ENCODE results near the gene UQCC2. TPM values are rescaled to one million over a fixed set of nuclear protein-coding genes. Genes with fewer than 3 reads are reported as not detected.

Gene UQCC2
- polyA plus RNA-seq, 4 donors: 36.5 to 54.0 (median 44.2) TPM

DNA sequence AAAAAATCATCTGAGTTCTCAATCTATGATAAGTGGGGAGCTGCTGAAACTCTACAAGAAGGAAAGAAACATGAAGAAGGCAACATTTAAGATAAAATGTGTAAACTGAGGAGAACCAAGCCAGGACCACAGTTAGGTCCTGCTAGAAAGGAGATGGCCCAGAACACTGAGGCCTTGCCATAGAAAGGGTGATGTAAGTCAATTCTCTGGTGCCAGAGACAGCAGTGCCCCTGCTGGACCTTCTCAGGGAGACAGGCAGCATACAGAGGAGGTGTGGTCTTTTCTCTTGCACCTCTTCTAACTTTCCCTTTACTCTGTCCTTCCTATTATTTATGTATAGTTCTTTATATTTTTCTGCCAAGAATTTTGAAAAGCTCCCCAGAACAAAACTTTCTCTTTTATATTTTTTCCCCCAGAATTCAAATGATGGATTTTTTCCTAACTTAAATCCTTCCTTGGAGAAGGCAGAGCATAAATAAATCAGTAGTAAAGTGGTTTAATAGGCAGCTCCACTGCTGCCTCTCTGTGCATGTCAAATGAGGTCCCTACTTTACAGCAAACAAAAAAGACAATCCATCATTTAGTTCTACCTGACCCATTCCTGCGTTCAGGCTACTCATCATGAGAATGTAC is 9.0 kb downstream of the UQCC2 start:
- H3K27ac ChIP-seq (ENCODE audit: low read depth in 1 of 3, low read length in 2 of 3): no peak overlapping the region
- peaks cover 0 to 7% (median 0%) of the 10 kb centered on the region in 3 donors for H3K4me1 ChIP-seq (ENCODE audit: control insufficient read depth in 3 of 3, insufficient read depth in 2 of 3, low read depth in 1 of 3, low read length in 2 of 3)
- no peak for FAIRE-seq
- peaks cover 0 to 51% (median 7%) of the 10 kb centered on the region in 3 donors for H3K36me3 ChIP-seq (ENCODE audit: control insufficient read depth in 3 of 3, insufficient read depth in 2 of 3, low read depth in 1 of 3, low read length in 3 of 3)
- no peaks in the 10 kb centered on the region for H3K27me3 ChIP-seq (ENCODE audit: control insufficient read depth in 3 of 3, insufficient read depth in 3 of 3, low read length in 3 of 3)
- no peaks in the 10 kb centered on the region for H3K9me3 ChIP-seq (ENCODE audit: control insufficient read depth in 2 of 2, insufficient read depth in 1 of 2, low read depth in 1 of 2, low read length in 1 of 2)
- DNase-seq: peak; percentile 67 to 69
- H3K4me3 ChIP-seq (ENCODE audit: low read depth in 1 of 3, low read length in 3 of 3): no peak overlapping the region
- WGBS, 3 donors: 80 to 96% (median 83%) methylated on average over 1 of the region's 1 CpG

DNA sequence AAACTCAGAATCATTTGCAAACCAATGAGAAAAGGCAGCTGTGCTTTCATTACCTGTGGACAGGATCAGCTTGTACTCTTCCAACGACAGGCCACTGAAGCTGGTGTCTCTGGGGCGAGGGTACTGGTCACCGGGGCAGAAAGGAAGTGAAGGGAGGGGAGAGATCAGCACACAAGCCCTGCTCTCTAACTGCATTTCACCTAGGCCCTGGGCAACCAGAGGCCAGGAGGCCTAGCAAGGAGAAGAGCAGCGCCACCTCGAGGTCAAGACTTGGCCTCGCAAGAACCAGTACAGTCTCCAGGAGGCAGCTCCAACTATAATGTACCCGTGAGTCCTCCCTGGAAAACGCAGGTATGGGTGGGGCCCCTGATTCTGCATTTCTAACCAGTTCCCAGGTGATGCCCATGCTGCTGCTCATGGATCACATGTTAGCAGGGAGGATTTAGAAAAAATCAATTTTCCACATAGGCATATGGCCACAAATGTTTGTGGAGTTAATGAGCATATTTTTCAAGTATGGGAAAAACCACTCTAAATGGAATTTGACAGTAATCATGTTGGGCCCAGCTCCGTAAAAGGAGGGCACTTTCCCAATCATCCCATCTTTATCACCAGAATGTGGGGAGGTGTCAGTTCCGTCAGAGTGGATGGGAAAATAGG is 11.0 kb downstream of the UQCC2 start:
- Histone ChIP-seq H3K27me3 (ENCODE audit: control insufficient read depth in 3 of 3, insufficient read depth in 3 of 3, low read length in 3 of 3) (no peaks in the 10 kb centered on the region), H3K27ac (ENCODE audit: low read depth in 1 of 3, low read length in 2 of 3) (peak overlapping the region in 1 of 3 donors; percentile 42), H3K9me3 (ENCODE audit: control insufficient read depth in 2 of 2, insufficient read depth in 1 of 2, low read depth in 1 of 2, low read length in 1 of 2) (no peaks in the 10 kb centered on the region), H3K4me1 (ENCODE audit: control insufficient read depth in 3 of 3, insufficient read depth in 2 of 3, low read depth in 1 of 3, low read length in 2 of 3) (peaks cover 0 to 10% (median 0%) of the 10 kb centered on the region in 3 donors), H3K36me3 (ENCODE audit: control insufficient read depth in 3 of 3, insufficient read depth in 2 of 3, low read depth in 1 of 3, low read length in 3 of 3) (peaks cover 2 to 58% (median 16%) of the 10 kb centered on the region in 3 donors), H3K4me3 (ENCODE audit: low read depth in 1 of 3, low read length in 3 of 3) (no peak overlapping the region)
- no peak for FAIRE-seq
- peak; percentile 87 to 89 for DNase-seq
- 34 to 36% (median 35%) methylated on average over 10 of the region's 10 CpGs for WGBS, 3 donors

DNA sequence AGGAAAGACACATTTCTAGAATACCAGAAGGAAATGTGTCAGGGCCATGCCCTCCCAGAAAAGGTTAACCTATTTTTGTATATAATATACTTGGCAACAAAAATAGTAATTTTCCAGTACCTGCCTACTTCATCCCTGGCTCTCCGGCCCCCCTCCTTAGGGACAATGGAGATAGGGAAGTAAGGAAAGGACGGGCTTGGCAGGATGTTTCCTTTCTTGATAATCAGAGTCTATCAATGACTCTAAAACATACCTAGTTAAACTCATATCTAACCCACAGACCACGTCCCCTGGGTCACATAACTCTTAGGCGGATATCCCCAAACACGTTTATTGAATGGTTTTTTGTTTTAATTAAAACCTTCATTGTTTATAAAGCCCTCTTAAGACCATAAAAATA is 11.8 kb downstream of the UQCC2 start:
- 69 to 78% (median 74%) methylated on average over 5 of the region's 5 CpGs for WGBS, 3 donors

DNA sequence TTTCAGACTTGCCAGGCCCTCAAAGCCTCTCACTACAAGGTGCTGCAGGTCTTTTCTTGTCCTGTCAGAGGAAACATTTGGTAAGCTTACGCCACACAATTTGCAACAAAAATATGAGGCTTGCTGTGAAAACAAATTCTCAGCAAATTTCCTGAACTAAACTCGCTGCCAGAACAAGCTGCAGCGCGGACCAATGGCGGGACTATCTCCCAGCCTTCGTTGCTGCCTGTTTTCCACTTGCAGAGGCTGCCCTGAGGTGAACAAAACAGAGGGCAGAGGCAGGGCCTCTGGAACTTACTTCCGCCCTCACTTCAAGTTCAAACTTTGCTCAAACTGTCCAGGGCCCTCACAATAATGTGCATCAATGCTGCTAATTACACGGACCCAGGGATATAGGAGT is 12.4 kb downstream of the UQCC2 start:
- H3K27me3 ChIP-seq (ENCODE audit: control insufficient read depth in 3 of 3, insufficient read depth in 3 of 3, low read length in 3 of 3): no peaks in the 10 kb centered on the region
- H3K27ac ChIP-seq (ENCODE audit: low read depth in 1 of 3, low read length in 2 of 3): no peak overlapping the region
- no peaks in the 10 kb centered on the region for H3K9me3 ChIP-seq (ENCODE audit: control insufficient read depth in 2 of 2, insufficient read depth in 1 of 2, low read depth in 1 of 2, low read length in 1 of 2)
- FAIRE-seq (no peak), DNase-seq (no peak)
- peaks cover 0 to 17% (median 0%) of the 10 kb centered on the region in 3 donors for H3K4me1 ChIP-seq (ENCODE audit: control insufficient read depth in 3 of 3, insufficient read depth in 2 of 3, low read depth in 1 of 3, low read length in 2 of 3)
- H3K4me3 ChIP-seq (ENCODE audit: low read depth in 1 of 3, low read length in 3 of 3): no peak overlapping the region
- peaks cover 2 to 68% (median 19%) of the 10 kb centered on the region in 3 donors for H3K36me3 ChIP-seq (ENCODE audit: control insufficient read depth in 3 of 3, insufficient read depth in 2 of 3, low read depth in 1 of 3, low read length in 3 of 3)
- WGBS, 3 donors: 76 to 87% (median 83%) methylated on average over 8 of the region's 8 CpGs

More for the DNA sequence above, 11.8 kb downstream of the UQCC2 start:
- H3K27me3 ChIP-seq (ENCODE audit: control insufficient read depth in 3 of 3, insufficient read depth in 3 of 3, low read length in 3 of 3): no peaks in the 10 kb centered on the region
- H3K36me3 ChIP-seq (ENCODE audit: control insufficient read depth in 3 of 3, insufficient read depth in 2 of 3, low read depth in 1 of 3, low read length in 3 of 3): peaks cover 2 to 66% (median 19%) of the 10 kb centered on the region in 3 donors
- no peaks in the 10 kb centered on the region for H3K9me3 ChIP-seq (ENCODE audit: control insufficient read depth in 2 of 2, insufficient read depth in 1 of 2, low read depth in 1 of 2, low read length in 1 of 2)
- no peak overlapping the region for H3K4me3 ChIP-seq (ENCODE audit: low read depth in 1 of 3, low read length in 3 of 3)
- DNase-seq (no peak), FAIRE-seq (no peak)
- no peak overlapping the region for H3K27ac ChIP-seq (ENCODE audit: low read depth in 1 of 3, low read length in 2 of 3)
- peaks cover 0 to 14% (median 0%) of the 10 kb centered on the region in 3 donors for H3K4me1 ChIP-seq (ENCODE audit: control insufficient read depth in 3 of 3, insufficient read depth in 2 of 3, low read depth in 1 of 3, low read length in 2 of 3)

DNA sequence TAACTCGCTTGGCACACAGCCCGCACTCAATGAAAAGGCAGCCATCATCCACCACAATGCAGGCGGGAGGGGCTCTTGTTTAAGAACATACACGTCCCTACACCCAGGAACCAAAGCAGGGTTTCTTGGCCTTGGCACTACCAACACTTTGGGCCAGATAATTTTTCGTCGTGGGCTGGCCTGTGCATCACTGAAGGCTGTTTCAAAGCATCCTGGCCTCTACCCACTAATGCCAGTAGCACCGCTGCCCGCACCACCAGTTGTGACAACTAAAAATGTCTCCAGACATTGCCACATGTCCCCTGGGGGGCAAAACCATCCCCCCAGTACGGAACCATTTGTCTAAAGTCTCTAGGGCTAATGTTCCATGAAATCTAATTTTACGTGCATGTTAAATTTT is 13.0 kb downstream of the UQCC2 start:
- Histone ChIP-seq H3K4me3 (ENCODE audit: low read depth in 1 of 3, low read length in 3 of 3) (no peak overlapping the region), H3K9me3 (ENCODE audit: control insufficient read depth in 2 of 2, insufficient read depth in 1 of 2, low read depth in 1 of 2, low read length in 1 of 2) (no peaks in the 10 kb centered on the region), H3K27me3 (ENCODE audit: control insufficient read depth in 3 of 3, insufficient read depth in 3 of 3, low read length in 3 of 3) (no peaks in the 10 kb centered on the region), H3K36me3 (ENCODE audit: control insufficient read depth in 3 of 3, insufficient read depth in 2 of 3, low read depth in 1 of 3, low read length in 3 of 3) (peaks cover 2 to 73% (median 22%) of the 10 kb centered on the region in 3 donors), H3K27ac (ENCODE audit: low read depth in 1 of 3, low read length in 2 of 3) (no peak overlapping the region), H3K4me1 (ENCODE audit: control insufficient read depth in 3 of 3, insufficient read depth in 2 of 3, low read depth in 1 of 3, low read length in 2 of 3) (peaks cover 0 to 21% (median 0%) of the 10 kb centered on the region in 3 donors)
- DNase-seq: no peak
- FAIRE-seq: no peak
- 86 to 90% (median 87%) methylated on average over 10 of the region's 10 CpGs for WGBS, 3 donors

DNA sequence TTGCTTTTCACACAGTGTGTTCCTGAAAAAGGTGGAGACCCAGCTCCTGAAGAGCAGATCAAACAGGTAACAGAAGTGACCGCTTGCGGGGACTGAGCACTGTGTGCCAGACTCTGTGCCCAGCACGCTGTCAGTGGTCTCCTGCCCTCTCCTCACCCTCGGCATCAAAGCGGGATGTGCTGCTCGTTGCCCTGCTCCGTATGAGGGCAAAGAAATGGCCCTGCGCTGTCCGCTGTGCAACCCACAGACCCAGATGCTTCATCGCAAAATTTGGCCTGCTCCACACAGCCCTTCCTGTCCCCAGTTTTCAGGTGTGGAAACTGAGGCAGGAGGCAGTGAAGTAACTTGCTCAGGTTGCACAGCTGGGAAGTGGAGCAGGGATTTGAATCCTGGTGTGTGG is 13.7 kb downstream of the UQCC2 start:
- Histone ChIP-seq H3K27ac (ENCODE audit: low read depth in 1 of 3, low read length in 2 of 3) (no peak overlapping the region), H3K27me3 (ENCODE audit: control insufficient read depth in 3 of 3, insufficient read depth in 3 of 3, low read length in 3 of 3) (no peaks in the 10 kb centered on the region), H3K4me1 (ENCODE audit: control insufficient read depth in 3 of 3, insufficient read depth in 2 of 3, low read depth in 1 of 3, low read length in 2 of 3) (peaks cover 0 to 28% (median 0%) of the 10 kb centered on the region in 3 donors), H3K9me3 (ENCODE audit: control insufficient read depth in 2 of 2, insufficient read depth in 1 of 2, low read depth in 1 of 2, low read length in 1 of 2) (no peaks in the 10 kb centered on the region), H3K4me3 (ENCODE audit: low read depth in 1 of 3, low read length in 3 of 3) (no peak overlapping the region), H3K36me3 (ENCODE audit: control insufficient read depth in 3 of 3, insufficient read depth in 2 of 3, low read depth in 1 of 3, low read length in 3 of 3) (peaks cover 2 to 75% (median 23%) of the 10 kb centered on the region in 3 donors)
- WGBS, 3 donors: 94 to 95% (median 95%) methylated on average over 10 of the region's 10 CpGs
- DNase-seq (no peak), FAIRE-seq (no peak)

DNA sequence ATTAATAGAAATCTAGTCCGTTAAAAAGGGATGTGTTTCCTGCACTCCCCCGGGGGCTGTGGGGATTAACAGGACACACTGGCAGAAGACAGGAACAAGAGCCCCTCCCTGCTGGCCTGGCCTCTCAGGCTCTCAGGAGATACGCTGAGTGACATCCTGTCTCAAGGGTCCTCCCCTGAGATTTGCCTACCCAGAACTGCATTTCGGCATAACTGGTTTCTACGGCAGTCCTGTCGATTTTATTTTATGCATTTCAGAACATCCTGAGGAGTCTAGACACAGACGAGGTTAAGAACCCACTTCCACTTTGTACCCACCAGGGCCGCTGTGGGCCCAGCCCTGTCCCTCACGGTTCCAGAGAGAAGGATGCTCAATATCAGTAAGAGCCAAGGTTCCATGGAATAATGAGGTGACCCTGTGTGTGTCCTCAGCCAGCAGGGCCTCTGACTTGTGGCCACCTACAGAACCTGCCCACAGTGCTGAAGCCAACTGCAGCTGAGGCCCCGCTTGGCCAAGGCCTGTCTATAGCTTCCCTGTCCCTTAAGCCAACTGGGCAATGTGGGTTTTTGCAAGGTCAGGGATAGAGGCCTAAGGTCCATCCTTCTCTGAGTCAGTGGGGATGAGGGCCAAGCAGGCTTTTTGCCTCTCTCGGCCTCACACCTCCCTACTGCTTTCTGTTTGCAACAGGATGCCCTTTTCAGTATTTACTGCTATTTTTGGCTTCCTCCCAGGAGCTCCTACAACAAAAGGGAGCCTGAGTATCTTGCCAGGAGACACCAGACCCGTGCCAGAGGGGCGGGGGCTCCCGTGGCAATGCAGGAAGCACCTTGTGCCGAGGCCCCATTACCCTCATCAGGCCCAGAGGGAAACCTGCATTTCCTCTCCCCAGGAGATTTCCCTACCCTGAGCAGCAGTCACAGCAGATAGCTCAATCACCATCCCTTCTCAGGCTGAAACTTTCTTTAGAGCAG is 14.7 kb downstream of the UQCC2 start:
- WGBS, 3 donors: 49 to 55% (median 49%) methylated on average over 15 of the region's 15 CpGs
- no peaks in the 10 kb centered on the region for H3K27me3 ChIP-seq (ENCODE audit: control insufficient read depth in 3 of 3, insufficient read depth in 3 of 3, low read length in 3 of 3)
- DNase-seq: peak in 1 of 2 donors; percentile 30
- peak overlapping the region in 2 of 3 donors; percentile 17 to 67 for H3K27ac ChIP-seq (ENCODE audit: low read depth in 1 of 3, low read length in 2 of 3)
- no peak overlapping the region for H3K4me3 ChIP-seq (ENCODE audit: low read depth in 1 of 3, low read length in 3 of 3)
- H3K36me3 ChIP-seq (ENCODE audit: control insufficient read depth in 3 of 3, insufficient read depth in 2 of 3, low read depth in 1 of 3, low read length in 3 of 3): peaks cover 2 to 85% (median 30%) of the 10 kb centered on the region in 3 donors
- H3K4me1 ChIP-seq (ENCODE audit: control insufficient read depth in 3 of 3, insufficient read depth in 2 of 3, low read depth in 1 of 3, low read length in 2 of 3): peaks cover 0 to 28% (median 0%) of the 10 kb centered on the region in 3 donors
- H3K9me3 ChIP-seq (ENCODE audit: control insufficient read depth in 2 of 2, insufficient read depth in 1 of 2, low read depth in 1 of 2, low read length in 1 of 2): no peaks in the 10 kb centered on the region
- FAIRE-seq: no peak

DNA sequence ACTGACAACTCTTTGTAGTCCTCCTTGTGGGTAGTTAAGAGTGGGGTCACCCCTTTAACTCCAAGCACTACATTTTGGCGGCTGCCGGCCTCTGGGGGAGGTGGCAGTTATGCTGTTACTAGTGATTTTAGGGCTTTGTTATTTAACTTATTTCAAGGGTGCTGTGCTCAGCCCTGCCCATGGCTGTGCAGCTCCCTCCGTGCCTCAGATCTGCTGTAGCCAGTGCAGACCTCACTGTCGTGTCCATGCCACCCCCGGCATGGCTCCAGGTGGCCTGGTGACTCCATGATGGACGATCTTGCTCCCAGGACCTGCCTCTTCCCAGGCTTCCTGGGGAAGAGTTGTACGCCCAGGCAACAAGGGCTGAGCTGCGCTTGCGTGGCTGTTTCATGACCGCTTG is 15.4 kb downstream of the UQCC2 start:
- peaks cover 2 to 87% (median 29%) of the 10 kb centered on the region in 3 donors for H3K36me3 ChIP-seq (ENCODE audit: control insufficient read depth in 3 of 3, insufficient read depth in 2 of 3, low read depth in 1 of 3, low read length in 3 of 3)

More for the DNA sequence above, 15.4 kb downstream of the UQCC2 start:
- H3K9me3 ChIP-seq (ENCODE audit: control insufficient read depth in 2 of 2, insufficient read depth in 1 of 2, low read depth in 1 of 2, low read length in 1 of 2): no peaks in the 10 kb centered on the region
- H3K27me3 ChIP-seq (ENCODE audit: control insufficient read depth in 3 of 3, insufficient read depth in 3 of 3, low read length in 3 of 3): no peaks in the 10 kb centered on the region
- WGBS, 3 donors: 85 to 94% (median 89%) methylated on average over 10 of the region's 10 CpGs
- H3K4me1 ChIP-seq (ENCODE audit: control insufficient read depth in 3 of 3, insufficient read depth in 2 of 3, low read depth in 1 of 3, low read length in 2 of 3): peaks cover 0 to 28% (median 0%) of the 10 kb centered on the region in 3 donors
- FAIRE-seq: no peak
- DNase-seq: no peak
- H3K27ac ChIP-seq (ENCODE audit: low read depth in 1 of 3, low read length in 2 of 3): peak overlapping the region in 1 of 3 donors; percentile 67
- no peak overlapping the region for H3K4me3 ChIP-seq (ENCODE audit: low read depth in 1 of 3, low read length in 3 of 3)

Measured in small intestine (tissue), 7 donors.